T-helper 1 cell treated with Interleukin-12 subunit alpha and Interleukin-12 subunit beta and Interleukin-4 antibody, amounts not matched to agents 30 μg/mL and 1 μg/mL, for 36 hours (primary cell): ENCODE results near the gene TRPV2.
"Not testable (repeated sequence)": the region's sequence is repeated elsewhere in the genome, so short reads cannot be mapped to it uniquely, and the experiment has no call there.

Experiments
- H3K27ac Mint-ChIP-seq: one replicate; pipeline ENCODE4 v1.8.0; 2021; ENCODE audit warnings: mild to moderate bottlenecking, mixed read lengths
- H3K27me3 Mint-ChIP-seq: one replicate; pipeline ENCODE4 v1.8.0; 2021; ENCODE audit warnings: low read depth, mixed read lengths
- H3K36me3 Mint-ChIP-seq: one replicate; pipeline ENCODE4 v1.8.0; 2021; ENCODE audit warnings: low read depth, mixed read lengths
- H3K4me1 Mint-ChIP-seq: one replicate; pipeline ENCODE4 v1.8.0; 2021; ENCODE audit warnings: low read depth, mixed read lengths
- H3K4me3 Mint-ChIP-seq: one replicate; pipeline ENCODE4 v1.8.0; 2021; ENCODE audit warnings: mild to moderate bottlenecking, moderate library complexity, mixed read lengths
- H3K9me3 Mint-ChIP-seq: one replicate; pipeline ENCODE4 v1.8.0; 2021; ENCODE audit warnings: mixed read lengths

TRPV2 gene

DNA sequence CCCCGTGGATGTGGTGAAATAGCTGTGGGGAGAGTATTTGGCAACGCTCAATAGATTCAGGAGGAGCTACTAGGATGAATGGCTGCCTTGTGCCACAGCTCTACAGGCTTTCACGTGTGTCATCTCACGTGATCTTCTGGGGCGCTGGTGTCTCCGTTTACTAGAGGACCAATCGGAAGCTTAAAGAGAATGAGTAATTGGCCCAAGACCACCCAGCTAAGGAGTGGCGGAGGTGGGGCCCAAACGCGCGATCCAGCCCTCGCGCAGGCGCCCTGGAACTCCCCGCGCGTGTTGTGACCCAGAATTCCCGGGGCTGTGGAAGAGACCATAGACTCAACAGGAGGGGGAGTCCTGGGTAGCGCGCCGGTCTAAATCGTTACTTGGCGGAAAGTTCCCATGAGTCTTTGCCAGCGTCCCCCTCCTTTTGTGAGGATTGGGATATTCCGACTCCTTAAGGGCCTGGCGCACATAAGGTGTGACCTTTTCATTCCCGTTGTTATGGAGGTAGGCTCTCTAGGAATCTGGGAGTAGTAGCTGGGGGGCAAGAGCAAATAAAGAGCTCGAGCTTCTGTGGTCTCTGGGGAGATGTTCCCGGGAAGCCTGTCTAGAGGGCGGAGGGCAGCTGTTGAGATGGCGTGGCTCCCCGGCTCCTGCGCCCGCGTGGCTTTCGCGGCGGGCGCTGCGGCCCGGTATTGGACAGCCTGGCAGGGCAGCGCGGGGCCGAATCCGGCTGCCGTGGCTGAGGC lies 23.4 kb downstream of the TRPV2 start:
- Mint-ChIP-seq H3K9me3 (no peaks in the 10 kb centered on the region), H3K4me3 (peak overlapping the region; percentile 97), H3K4me1 (peaks cover 43% of the 10 kb centered on the region), H3K36me3 (peaks cover 44% of the 10 kb centered on the region), H3K27ac (peak overlapping the region; percentile 96), H3K27me3 (no peaks in the 10 kb centered on the region)

DNA sequence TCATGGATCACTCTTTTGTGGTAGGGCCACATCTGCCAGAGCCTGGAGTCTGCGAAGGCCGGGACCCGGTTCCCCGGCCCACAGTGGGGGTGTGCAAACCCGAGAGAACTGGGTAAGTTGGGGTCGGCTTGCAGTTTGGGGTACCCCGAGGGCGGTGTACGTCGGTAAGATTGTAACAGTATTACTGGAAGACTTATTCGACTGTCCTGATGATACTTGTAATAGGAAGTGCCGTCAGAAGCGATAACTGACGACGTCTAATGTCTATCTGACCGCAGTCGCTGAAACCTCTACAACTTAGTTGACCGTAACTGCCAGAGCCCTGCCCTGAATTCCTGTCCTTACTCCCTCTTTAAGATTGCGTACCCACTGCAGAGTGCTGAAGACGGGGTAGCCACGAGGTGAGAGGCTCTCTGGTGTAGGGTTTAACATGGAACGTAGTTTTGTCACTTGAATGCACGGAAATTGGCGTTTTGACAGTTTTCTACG lies 24.0 kb downstream of the TRPV2 start:
- H3K9me3 Mint-ChIP-seq: no peaks in the 10 kb centered on the region
- H3K27me3 Mint-ChIP-seq: no peaks in the 10 kb centered on the region
- peak overlapping the region; percentile 97 for H3K4me3 Mint-ChIP-seq
- H3K36me3 Mint-ChIP-seq: peaks cover 47% of the 10 kb centered on the region
- H3K4me1 Mint-ChIP-seq: peaks cover 45% of the 10 kb centered on the region
- H3K27ac Mint-ChIP-seq: peak overlapping the region; percentile 96

DNA sequence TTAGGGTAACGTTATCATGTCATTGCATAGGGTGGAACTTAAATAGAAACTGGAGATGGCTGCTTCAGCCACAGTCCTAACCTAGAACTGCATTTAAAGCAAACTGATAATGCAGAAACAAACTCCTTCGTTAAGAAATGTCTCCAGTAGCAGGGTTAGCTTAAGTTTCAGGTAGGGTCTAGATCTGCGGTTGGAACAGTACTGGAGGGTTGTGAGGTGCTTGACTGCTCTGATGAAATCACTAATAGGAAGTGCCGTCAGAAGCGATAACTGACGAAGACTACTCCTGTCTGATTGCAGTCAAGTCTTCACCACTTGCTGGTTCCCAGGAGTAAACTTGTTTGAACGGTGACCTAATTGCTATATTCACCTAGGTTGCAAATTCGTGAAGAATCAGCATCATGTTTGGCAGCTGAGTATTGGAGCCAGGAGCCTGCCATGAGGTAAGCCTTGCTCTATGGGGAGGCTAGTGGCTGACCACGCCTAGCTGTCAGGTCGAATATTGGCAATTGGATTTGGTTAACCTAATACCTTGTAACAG lies 24.5 kb downstream of the TRPV2 start:
- peak overlapping the region; percentile 97 for H3K4me3 Mint-ChIP-seq
- no peaks in the 10 kb centered on the region for H3K27me3 Mint-ChIP-seq
- H3K27ac Mint-ChIP-seq: peak overlapping the region; percentile 96
- H3K36me3 Mint-ChIP-seq: peaks cover 47% of the 10 kb centered on the region
- H3K4me1 Mint-ChIP-seq: peaks cover 46% of the 10 kb centered on the region
- no peaks in the 10 kb centered on the region for H3K9me3 Mint-ChIP-seq

DNA sequence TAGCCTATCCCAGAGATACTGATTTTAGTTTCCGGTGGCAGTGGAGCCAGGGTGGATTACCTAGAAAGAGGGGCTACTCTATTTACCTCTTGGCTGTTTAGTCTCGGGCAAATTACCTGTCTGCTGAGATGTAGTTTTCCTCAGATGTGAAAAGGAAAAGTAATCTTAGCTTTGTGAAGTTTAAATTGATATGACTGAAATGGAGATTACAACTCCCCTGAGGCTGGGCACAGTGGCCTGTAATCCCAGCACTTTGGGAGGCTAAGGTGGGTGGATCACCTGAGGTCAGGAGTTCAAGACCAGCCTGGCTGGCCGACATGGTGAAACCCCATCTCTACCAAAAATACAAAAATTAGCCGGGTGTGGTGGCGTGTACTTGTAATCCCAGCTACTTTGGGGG lies 25.0 kb downstream of the TRPV2 start:
- H3K4me1 Mint-ChIP-seq: peaks cover 46% of the 10 kb centered on the region
- H3K27me3 Mint-ChIP-seq, H3K9me3 Mint-ChIP-seq: not testable (repeated sequence)
- H3K27ac Mint-ChIP-seq: peak overlapping the region; percentile 96
- H3K36me3 Mint-ChIP-seq: peaks cover 47% of the 10 kb centered on the region
- peak overlapping the region; percentile 97 for H3K4me3 Mint-ChIP-seq

DNA sequence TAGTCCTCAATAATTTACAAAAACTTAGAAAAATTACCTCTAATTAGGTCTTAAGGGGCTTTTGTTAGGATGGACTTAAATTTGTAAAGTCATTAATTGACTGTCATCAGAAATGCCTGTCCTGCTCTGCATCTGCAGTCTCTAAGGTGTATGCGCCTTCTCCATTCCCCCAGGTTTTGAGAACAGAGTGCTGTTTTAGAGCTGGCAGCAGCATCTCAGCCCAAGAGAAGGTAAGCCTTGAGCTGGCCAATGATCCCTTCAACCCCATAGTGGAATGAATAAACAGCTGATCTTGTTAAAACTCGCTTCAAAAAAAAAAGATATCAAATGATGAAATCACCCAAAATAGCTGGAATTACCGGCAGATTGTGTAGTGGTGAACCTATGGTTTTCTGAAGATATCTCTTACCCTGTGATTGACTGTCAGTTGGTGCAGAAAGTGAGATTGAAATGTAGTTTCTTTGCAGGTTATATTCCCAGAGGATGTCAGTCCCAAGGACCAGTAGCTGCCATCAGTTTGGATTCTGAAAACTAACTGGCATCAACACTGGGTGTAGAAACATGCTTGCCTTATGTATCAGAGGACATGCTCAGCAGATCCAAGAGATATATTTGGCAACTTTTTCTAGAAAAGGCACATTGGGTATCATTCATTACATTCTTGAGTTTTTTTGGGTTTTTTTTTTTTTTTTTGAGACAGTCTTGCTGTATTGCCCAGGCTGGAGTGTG lies 25.7 kb downstream of the TRPV2 start:
- Mint-ChIP-seq H3K27ac (no peak overlapping the region), H3K27me3 (no peaks in the 10 kb centered on the region), H3K4me1 (peaks cover 46% of the 10 kb centered on the region), H3K4me3 (peak overlapping the region; percentile 97), H3K36me3 (peaks cover 45% of the 10 kb centered on the region), H3K9me3 (no peaks in the 10 kb centered on the region)

DNA sequence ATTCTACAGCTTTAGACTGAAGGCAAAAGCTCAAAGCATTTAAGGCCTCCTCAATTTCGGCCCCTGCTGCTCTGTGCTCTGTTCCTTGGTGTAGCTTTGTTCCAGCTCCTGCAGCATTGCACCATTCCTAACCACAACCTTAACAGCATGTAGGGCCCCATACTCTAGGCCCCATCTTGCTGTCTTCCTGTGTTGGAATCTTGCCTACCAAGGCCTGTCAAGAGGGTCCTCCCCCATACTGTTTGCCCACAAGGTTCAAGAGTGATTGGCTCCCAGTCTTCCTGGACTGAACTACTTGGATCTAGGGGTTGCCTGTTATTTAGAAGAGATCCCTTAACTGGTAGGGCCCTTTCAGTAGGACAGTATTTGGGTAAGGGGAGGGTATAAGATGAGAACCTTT lies 26.8 kb downstream of the TRPV2 start:
- H3K27ac Mint-ChIP-seq: peak overlapping the region; percentile 28
- peaks cover 42% of the 10 kb centered on the region for H3K4me1 Mint-ChIP-seq
- H3K4me3 Mint-ChIP-seq: peak overlapping the region; percentile 58
- H3K9me3 Mint-ChIP-seq: no peaks in the 10 kb centered on the region
- H3K36me3 Mint-ChIP-seq: peaks cover 45% of the 10 kb centered on the region
- no peaks in the 10 kb centered on the region for H3K27me3 Mint-ChIP-seq

DNA sequence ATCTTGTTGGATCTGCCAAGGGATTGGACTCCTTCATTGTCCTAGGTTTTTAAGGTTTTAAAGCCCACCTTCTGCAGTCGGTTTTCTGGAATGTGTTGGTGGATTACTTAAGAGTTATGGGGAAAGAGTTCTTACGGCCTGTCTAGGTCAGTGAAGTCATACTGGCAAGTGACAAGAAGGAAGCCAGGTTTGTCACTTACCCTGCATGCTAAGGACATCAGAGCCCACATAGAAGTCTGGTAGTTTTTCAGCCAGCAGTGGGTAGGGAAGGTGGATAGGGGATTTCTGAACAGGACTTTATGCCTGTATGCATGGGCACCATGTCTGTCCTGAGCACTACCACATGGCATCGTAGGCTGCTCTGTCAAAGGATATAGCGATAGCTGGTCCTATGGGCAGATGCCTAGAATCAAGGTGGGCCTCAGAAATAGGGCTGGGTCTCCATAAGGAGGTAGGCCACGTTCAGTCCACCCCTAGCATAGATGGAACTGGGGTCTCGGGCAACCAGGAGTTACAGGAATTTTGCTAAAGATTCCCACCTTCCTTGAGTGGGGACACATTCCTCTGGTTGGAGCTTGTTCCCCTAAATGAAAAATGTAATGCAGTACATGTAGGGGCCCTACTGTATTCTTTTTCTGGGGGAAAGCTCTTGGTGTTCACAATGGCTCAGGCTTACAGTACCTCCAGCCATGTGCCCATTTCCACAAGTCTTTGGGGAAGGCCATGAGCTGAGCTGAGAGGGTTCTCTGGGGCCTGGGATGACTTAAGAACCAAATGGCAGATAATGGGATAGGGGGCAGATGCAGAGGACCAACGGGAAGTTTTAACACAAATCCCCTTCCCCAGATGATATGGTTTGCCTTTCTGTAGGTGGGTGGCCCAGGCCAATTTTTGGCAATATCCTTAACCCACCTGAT lies 27.5 kb downstream of the TRPV2 start:
- no peaks in the 10 kb centered on the region for H3K9me3 Mint-ChIP-seq
- H3K4me3 Mint-ChIP-seq: peak overlapping the region; percentile 58
- no peaks in the 10 kb centered on the region for H3K27me3 Mint-ChIP-seq
- H3K27ac Mint-ChIP-seq: peak overlapping the region; percentile 28
- peaks cover 40% of the 10 kb centered on the region for H3K4me1 Mint-ChIP-seq
- peaks cover 44% of the 10 kb centered on the region for H3K36me3 Mint-ChIP-seq

DNA sequence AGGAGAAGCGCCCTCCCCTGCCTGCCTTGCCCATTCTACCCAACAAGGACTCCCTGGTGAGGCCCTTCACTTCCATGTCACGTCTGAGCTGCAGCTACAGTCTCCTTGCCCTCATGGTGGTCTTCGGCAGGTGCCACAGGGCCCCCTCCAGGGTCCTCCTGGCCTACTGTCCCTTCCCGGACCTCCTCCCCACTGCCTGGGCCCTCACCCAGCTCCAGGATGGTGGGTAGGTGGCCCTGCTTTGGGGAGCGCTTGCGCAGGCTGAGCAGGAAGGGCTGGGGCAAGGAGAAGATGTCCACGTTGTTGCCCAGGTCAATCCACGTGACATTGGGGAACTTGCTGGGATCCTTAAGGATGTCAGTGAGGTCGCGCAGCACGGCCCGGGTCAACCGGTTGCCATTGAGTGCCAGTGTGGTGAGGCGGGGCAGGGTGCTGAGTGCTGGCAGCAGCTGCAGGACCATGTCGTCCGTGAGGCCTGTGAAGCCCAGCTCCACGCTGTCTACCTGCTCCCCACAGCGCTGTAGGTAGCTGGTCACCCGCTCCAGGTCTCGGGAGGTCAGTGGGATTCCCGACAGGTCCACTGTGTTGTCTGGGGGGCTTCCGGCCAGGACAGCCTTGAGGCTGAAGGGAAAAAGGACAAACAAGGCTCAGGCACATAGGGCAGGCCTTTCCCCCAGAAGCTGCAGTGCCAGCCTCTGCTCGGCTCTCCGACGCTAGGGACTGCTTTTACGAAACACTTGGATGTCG lies 28.3 kb downstream of the TRPV2 start:
- peaks cover 47% of the 10 kb centered on the region for H3K36me3 Mint-ChIP-seq
- H3K4me1 Mint-ChIP-seq: peaks cover 33% of the 10 kb centered on the region
- H3K27me3 Mint-ChIP-seq: no peaks in the 10 kb centered on the region
- no peaks in the 10 kb centered on the region for H3K9me3 Mint-ChIP-seq
- no peak overlapping the region for H3K27ac Mint-ChIP-seq
- H3K4me3 Mint-ChIP-seq: no peak overlapping the region

DNA sequence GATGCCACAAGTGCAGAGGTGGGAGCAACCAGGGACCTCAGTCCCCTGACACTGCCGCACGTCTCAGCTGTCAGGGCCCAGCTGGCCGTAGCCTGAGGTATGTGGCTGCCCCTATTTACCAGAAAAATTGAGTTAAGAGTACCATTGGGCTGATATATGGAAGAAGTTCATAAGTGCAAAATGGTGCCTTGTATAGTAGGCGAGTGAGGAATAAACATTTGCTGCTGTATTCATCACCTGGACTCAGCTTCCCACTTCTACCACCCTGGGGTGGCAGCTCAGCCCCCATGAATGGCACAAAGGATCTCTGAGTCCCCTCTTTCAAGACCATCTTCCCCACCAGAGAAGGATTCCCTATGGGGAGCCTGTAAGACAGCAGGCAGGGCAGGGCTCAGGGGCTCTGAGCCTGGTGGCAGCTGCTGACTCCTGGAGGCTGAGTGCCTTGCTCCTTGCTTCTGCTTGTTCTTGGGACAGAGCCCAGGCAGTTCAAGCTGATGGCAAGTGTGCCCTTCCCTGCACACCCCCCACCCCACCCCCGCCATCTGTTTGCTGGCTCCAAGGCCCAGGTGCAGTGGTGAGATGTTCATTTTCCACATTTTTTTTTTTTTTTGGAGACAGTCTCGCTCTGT lies 29.0 kb downstream of the TRPV2 start:
- H3K27ac Mint-ChIP-seq: no peak overlapping the region
- peaks cover 33% of the 10 kb centered on the region for H3K4me1 Mint-ChIP-seq
- no peak overlapping the region for H3K4me3 Mint-ChIP-seq
- no peaks in the 10 kb centered on the region for H3K27me3 Mint-ChIP-seq
- H3K9me3 Mint-ChIP-seq: no peaks in the 10 kb centered on the region
- H3K36me3 Mint-ChIP-seq: peaks cover 49% of the 10 kb centered on the region

DNA sequence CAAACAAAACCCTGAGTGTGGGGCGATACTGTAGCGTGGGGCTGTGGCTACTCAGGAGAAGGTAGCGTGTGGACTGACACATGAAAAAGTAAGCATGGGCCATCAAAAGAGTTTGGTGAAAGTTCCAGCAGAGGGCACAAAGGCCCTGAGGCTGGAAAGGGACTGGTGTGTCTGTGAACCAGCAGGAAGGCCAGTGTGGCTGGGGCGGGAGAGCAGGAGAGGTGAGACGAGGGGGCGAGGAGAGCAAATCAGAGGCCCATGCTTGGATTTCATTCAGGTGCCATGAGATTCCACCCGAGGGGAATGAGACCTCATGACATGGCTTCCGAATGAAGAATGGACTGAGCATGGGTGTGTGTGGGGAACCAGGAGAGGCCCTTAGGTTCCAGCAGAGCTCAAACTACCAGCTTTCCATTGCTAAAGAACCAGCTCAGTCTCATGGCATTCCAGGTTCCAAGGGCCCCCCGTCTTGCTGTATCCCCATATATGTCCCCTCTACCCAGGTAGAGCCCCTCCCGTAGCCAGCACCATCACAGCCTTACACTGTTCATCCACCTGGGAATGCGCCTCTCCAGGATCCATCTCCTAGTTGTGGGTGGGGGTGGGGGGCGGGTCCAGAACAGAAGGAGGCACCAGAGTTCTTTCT lies 31.1 kb downstream of the TRPV2 start:
- Mint-ChIP-seq H3K27ac (no peak overlapping the region), H3K9me3 (no peaks in the 10 kb centered on the region), H3K36me3 (peaks cover 40% of the 10 kb centered on the region), H3K4me3 (no peak overlapping the region), H3K27me3 (no peaks in the 10 kb centered on the region), H3K4me1 (peaks cover 19% of the 10 kb centered on the region)

DNA sequence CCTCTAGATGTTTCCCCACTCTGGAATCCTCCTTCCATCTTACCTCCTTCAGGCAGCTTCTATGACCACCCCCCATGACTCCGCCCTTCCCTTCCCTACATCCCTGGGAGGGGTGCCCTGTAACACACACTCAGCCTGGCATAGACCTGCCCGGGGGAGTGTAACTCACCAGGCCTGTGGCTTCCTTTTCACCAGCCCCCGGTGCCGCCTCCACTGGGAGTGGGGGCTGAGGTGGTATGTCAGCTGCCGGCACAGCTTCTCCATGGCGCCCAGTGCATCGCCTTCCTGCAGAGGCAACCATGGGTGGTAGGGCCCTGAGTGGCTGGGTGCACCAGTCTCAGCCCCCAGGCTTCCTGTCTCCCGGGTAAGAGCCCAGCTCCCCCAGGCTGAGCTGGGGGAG lies 32.3 kb downstream of the TRPV2 start:
- no peak overlapping the region for H3K27ac Mint-ChIP-seq
- H3K4me1 Mint-ChIP-seq: peaks cover 9% of the 10 kb centered on the region

DNA sequence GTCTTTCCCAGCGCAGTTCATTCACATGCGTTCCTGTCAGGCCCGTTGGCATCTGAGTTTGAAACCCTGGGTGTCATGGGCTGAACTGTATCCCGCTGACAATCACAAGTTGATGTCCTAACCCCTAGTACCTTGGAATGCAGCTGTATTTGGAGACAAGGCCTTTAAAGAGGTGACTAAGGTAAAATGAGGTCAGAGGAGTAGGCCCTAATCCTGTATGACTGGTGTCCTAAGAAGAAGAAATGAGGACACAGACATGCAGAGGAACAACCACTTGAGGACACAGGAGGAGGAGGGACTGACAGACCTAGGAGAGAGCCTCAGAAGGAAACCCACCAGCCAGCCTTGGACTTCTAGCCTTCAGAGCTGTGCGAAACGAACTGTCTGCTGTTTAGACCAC lies 33.1 kb downstream of the TRPV2 start:
- Mint-ChIP-seq H3K36me3 (peaks cover 23% of the 10 kb centered on the region), H3K27me3 (no peaks in the 10 kb centered on the region), H3K4me3 (no peak overlapping the region), H3K9me3 (no peaks in the 10 kb centered on the region), H3K27ac (no peak overlapping the region), H3K4me1 (peaks cover 11% of the 10 kb centered on the region)

More for the DNA sequence above, 32.3 kb downstream of the TRPV2 start:
- Mint-ChIP-seq H3K27me3 (no peaks in the 10 kb centered on the region), H3K36me3 (peaks cover 28% of the 10 kb centered on the region), H3K9me3 (no peaks in the 10 kb centered on the region), H3K4me3 (no peak overlapping the region)

DNA sequence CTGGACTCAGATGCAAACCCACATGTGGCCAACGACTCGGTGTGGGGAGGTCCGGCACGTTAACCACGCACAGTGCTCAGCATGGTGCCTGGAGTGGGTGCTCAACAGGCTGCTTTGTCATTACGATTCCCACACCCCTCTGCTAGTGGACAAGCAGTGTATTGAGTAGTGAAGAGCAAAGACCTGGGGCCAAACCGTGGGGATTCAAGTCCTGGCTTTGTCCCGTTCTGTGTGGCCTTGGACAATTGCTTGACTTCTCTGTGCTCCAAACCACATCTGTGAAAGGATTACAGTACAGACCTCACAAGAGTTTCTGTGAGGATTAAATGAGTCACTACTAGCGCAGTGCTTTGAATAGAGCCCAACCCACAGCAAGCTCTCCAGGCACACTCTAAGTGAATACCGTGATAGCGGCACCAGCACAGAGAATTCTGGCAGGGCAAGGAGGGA lies 33.8 kb downstream of the TRPV2 start:
- H3K4me1 Mint-ChIP-seq: peaks cover 14% of the 10 kb centered on the region
- no peak overlapping the region for H3K27ac Mint-ChIP-seq
- no peaks in the 10 kb centered on the region for H3K9me3 Mint-ChIP-seq
- no peak overlapping the region for H3K4me3 Mint-ChIP-seq
- no peaks in the 10 kb centered on the region for H3K27me3 Mint-ChIP-seq
- H3K36me3 Mint-ChIP-seq: peaks cover 22% of the 10 kb centered on the region
